CD4-positive, alpha-beta T cell treated with Interleukin-10 for 1 hour (primary cell): ENCODE data around the gene PRKAG1.
A peak's percentile ranks its signal among the peaks of the same experiment; 100 is the strongest.
"Not testable (repeated sequence)": the region's sequence is repeated elsewhere in the genome, so short reads cannot be mapped to it uniquely, and the experiment has no call there.

Experiments
- DNase-seq: peaks from one replicate; pipeline ENCODE4 v3.0.0-alpha.2; 2020

PRKAG1 gene

GRCh38 chr12:49018261-49019119 is at the start of gene PRKAG1:
PRKAG1 (minus strand) TSS chr12:49018776; CDS start chr12:49018740, 36 bp downstream.
- DNase-seq = peak; percentile 98

GRCh38 chr12:49066120-49066519 is 47.5 kb upstream of the PRKAG1 start:
- DNase-seq = no peak

GRCh38 chr12:49064767-49065152 is 46.2 kb upstream of the PRKAG1 start:
- no peak for DNase-seq

GRCh38 chr12:49061916-49062315 is 43.3 kb upstream of the PRKAG1 start:
- not testable (repeated sequence) for DNase-seq

GRCh38 chr12:49061157-49061650 is 42.6 kb upstream of the PRKAG1 start:
- DNase-seq = no peak

- peak; percentile 91 for DNase-seq
These were observed 41.9 kb upstream of the PRKAG1 start, which contains the start of gene KMT2D for GRCh38 chr12:49060237-49061156. KMT2D (minus strand) TSS chr12:49060794; CDS start chr12:49055324, 5,470 bp downstream.

GRCh38 chr12:49059299-49060171 is 41.0 kb upstream of the PRKAG1 start:
- DNase-seq = peak; percentile 18

- no peak for DNase-seq
These were observed 40.4 kb upstream of the PRKAG1 start for GRCh38 chr12:49059045-49059298.

GRCh38 chr12:49058366-49059044 is 39.9 kb upstream of the PRKAG1 start:
- no peak for DNase-seq

- DNase-seq = no peak
These were observed 39.3 kb upstream of the PRKAG1 start for GRCh38 chr12:49057888-49058287.

GRCh38 chr12:49055978-49056754 is 37.6 kb upstream of the PRKAG1 start:
- DNase-seq = peak; percentile 77

- no peak for DNase-seq
These were observed 36.5 kb upstream of the PRKAG1 start for GRCh38 chr12:49055092-49055491.

GRCh38 chr12:49054524-49054923 is 35.9 kb upstream of the PRKAG1 start:
- no peak for DNase-seq

- DNase-seq = no peak
These were observed 35.5 kb upstream of the PRKAG1 start for GRCh38 chr12:49054096-49054495.

GRCh38 chr12:49052451-49053208 is 34.1 kb upstream of the PRKAG1 start:
- DNase-seq = no peak

GRCh38 chr12:49051777-49052438 is 33.3 kb upstream of the PRKAG1 start:
- no peak for DNase-seq

GRCh38 chr12:49051373-49051764 is 32.8 kb upstream of the PRKAG1 start:
- DNase-seq = no peak

GRCh38 chr12:49050507-49051372 is 32.2 kb upstream of the PRKAG1 start:
- no peak for DNase-seq
